GM13976 (cell line): Measurements from ENCODE around the gene KCNJ6.

Experiments used
- DNase-seq: peaks from one replicate; pipeline ENCODE4 v3.0.0; 2012; ENCODE audit warnings: low spot score
- CTCF ChIP-seq: IDR thresholded peaks from 2 replicates; pipeline ENCODE4 v1.5.1; 2012; ENCODE audit warnings: borderline replicate concordance, mild to moderate bottlenecking; ENCODE audit not compliant: insufficient read depth; ENCODE audit errors: extremely low read depth, missing control alignments, control extremely low read depth
- in situ Hi-C: fragments of 300-500 bp; cut with MboI; formaldehyde crosslinking; loops from one replicate; pipeline ENCODE4 v1.12.0; 2022; ENCODE audit warnings: low sequenced_read_pairs, mixed read lengths, inconsistent platforms; ENCODE audit not compliant: unreplicated experiment

The KCNJ6 gene

GRCh38 chr21:37783016-37783415, 133.2 kb downstream of the KCNJ6 start:
- in situ Hi-C loops = no loop called here
- no peak for DNase-seq
- no peak for TF ChIP-seq CTCF

DNA sequence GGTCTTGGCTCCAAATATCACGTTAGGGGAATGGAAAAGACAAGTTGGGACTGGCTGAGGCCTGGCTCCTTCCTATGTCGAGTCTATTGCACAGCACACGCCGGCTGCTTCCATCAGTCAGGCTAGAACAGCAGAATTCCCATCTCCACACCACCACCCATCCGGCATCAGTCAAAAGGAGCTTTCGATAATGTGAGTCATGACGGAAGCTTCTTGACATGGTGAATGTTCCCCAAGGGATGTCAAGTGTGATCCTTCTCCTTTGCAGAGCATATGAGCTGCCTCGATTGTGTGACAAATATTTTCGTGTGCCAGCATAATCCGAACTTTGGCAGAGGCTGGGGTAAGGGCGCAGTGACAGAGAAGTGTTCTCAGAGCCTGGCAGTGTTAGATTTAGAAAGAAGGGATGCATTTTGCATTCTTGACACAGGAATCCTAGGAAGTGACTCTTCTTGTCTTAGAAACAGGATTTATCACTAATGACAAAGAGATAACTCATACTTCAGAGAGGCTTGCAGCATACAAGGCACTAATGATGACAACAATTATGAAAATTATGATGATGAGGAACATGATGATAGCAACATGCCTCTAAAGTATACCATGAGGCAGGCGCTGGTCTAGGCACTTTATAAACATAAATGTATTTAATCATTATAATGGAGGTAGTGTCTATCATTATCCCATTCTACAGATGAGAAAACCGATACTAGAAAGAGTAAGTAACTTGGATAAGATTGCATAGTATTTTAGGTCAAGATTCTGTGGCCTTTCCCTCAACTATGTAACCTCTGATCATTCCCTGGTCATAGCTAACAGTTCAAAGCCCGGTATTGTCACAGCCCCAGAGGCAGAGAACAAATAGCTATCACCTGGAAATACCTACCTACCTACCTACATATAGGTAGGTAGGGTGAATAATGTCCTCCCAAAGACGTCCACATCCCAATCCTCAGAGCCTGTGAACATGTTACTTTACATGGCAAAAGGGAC, 135.0 kb downstream of the KCNJ6 start:
- in situ Hi-C loops = no loop called here
- TF ChIP-seq CTCF = no peak
- DNase-seq = no peak

- in situ Hi-C loops = no loop called here
- DNase-seq = no peak
- no peak for TF ChIP-seq CTCF
Measured at GRCh38 chr21:37771181-37771580, 145.1 kb downstream of the KCNJ6 start.

GRCh38 chr21:37770461-37770860, 145.8 kb downstream of the KCNJ6 start:
- TF ChIP-seq CTCF = no peak
- DNase-seq = no peak
- in situ Hi-C loops = no loop called here

- in situ Hi-C loops = no loop called here
- no peak for DNase-seq
- TF ChIP-seq CTCF = no peak
Measured at GRCh38 chr21:37769656-37770055, 146.6 kb downstream of the KCNJ6 start.

DNA sequence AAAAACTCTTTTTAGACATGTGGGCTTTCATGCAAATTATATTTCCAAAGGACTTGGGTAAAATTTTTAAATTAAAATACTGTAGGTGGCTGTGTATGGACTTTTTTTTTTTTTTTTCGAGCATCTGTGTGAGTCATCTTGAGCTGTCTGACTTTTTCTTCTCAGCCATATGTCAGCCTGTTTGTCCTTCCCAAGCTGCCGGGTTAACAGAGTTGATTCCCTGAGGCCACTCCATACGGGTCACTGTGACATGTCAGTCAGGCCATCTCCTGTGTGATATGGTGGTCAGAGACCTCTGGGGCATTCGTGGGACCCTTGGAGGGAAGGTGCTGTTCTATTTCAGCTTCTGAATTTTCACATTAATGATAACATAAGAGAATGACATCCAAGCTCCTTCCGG, 148.3 kb downstream of the KCNJ6 start:
- TF ChIP-seq CTCF = no peak
- DNase-seq = no peak
- in situ Hi-C loops = no loop called here
